GM12878 (cell line): Measurements from ENCODE around the gene MGMT.

Experiments
- CHD1 ChIP-seq: IDR thresholded peaks from 2 replicates; pipeline ENCODE4 v1.6.1; 2012; ENCODE audit warnings: low read depth, low read length, improper control_type of control experiment
- CHD4 ChIP-seq: fragments of 200-600 bp; sonication (generic); IDR thresholded peaks from 2 replicates; pipeline ENCODE4 v1.6.1; 2016; ENCODE audit warnings: mild to moderate bottlenecking
- CTCF ChIP-seq, 3 experiments: IDR thresholded peaks in 2 of 3; conservative IDR thresholded peaks in 1 of 3; 2 replicates each; pipeline ENCODE4 v1.5.1; 2011; ENCODE audit warnings: low read depth in 3 of 3, low read length in 3 of 3, mild to moderate bottlenecking in 3 of 3, control low read depth in 2 of 3, moderate library complexity in 2 of 3, inconsistent platforms in 1 of 3, mixed read lengths in 1 of 3; ENCODE audit not compliant: control insufficient read depth in 2 of 3, insufficient read depth in 1 of 3; ENCODE audit errors: extremely low read depth in 1 of 3
- MYC ChIP-seq: IDR thresholded peaks from 2 replicates; pipeline ENCODE4 v1.6.1; 2011; ENCODE audit warnings: mild to moderate bottlenecking, low read length, moderate library complexity, inconsistent platforms; ENCODE audit not compliant: insufficient read depth, insufficient replicate concordance, insufficient read length, severe bottlenecking
- POLR2A ChIP-seq: IDR thresholded peaks from 2 replicates; pipeline ENCODE4 v1.6.1; 2011; ENCODE audit warnings: low read depth, mild to moderate bottlenecking, low read length
- POLR2AphosphoS5 ChIP-seq: IDR thresholded peaks from 2 replicates; pipeline ENCODE4 v1.6.1; 2011; ENCODE audit warnings: mild to moderate bottlenecking, low read length, inconsistent platforms
- SMAD1 ChIP-seq: fragments of 450-650 bp; IDR thresholded peaks from 2 replicates; pipeline ENCODE4 v1.6.1; 2018; ENCODE audit warnings: mild to moderate bottlenecking, low read depth; ENCODE audit not compliant: partially characterized antibody
- YY1 ChIP-seq: IDR thresholded peaks from 2 replicates; pipeline ENCODE4 v1.6.1; 2011; ENCODE audit warnings: low read depth, mild to moderate bottlenecking, low read length
- ZBTB4 ChIP-seq: fragments of 450-650 bp; formaldehyde crosslinking; IDR thresholded peaks from 2 replicates; pipeline ENCODE4 v1.4.0; 2022; ENCODE audit warnings: mild to moderate bottlenecking, moderate library complexity

GRCh38 chr10:129712000-129712399, 245.0 kb downstream of the MGMT start:
- TF ChIP-seq POLR2A: no peak
- no peak for TF ChIP-seq ZBTB4 (CRISPR knock-in tag)
- no peak for TF ChIP-seq CTCF (IDR thresholded peaks at IDR 0.05 in 2 of 3, conservative IDR thresholded peaks at IDR 0.05 in 1 of 3; ENCODE audit: control insufficient read depth in 2 of 3, extremely low read depth in 1 of 3, insufficient read depth in 1 of 3, low read depth in 3 of 3, low read length in 3 of 3)
- TF ChIP-seq CHD1: no peak
- no peak for TF ChIP-seq MYC
- TF ChIP-seq CHD4: no peak
- TF ChIP-seq SMAD1: no peak
- no peak for TF ChIP-seq POLR2AphosphoS5
- no peak for TF ChIP-seq YY1
